Suppressor macrophage treated with lipopolysaccharide for 1 hour (primary cell): ENCODE data around the gene FCRLA.
A peak's percentile ranks its signal among the peaks of the same experiment; 100 is the strongest.
"Not testable (repeated sequence)": the region's sequence is repeated elsewhere in the genome, so short reads cannot be mapped to it uniquely, and the experiment has no call there.

Source experiments
- DNase-seq, 3 donors: peaks; one replicate each; pipeline ENCODE4 v3.0.0-alpha.2; 2020 to 2022

Gene FCRLA

DNA sequence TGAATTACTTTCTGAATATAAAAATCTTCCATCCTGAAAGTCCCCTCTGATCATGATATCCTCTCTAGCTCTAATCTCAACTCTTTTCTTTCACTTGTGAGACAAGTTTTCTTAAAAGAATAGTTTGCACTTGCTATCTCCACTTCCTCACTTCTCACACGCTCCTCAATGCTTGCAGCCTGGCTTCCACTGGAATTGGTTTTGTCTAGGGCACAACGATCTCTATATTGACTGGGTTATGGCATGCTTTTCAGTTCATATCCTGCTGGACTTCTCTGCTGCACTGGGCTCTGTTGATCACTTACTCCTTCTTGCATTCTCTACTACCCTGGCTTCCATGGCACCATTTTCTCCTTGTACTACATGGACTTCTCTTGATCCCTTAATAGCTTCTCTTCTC, 474 bp downstream of the FCRLA start:
- no peak for DNase-seq

DNA sequence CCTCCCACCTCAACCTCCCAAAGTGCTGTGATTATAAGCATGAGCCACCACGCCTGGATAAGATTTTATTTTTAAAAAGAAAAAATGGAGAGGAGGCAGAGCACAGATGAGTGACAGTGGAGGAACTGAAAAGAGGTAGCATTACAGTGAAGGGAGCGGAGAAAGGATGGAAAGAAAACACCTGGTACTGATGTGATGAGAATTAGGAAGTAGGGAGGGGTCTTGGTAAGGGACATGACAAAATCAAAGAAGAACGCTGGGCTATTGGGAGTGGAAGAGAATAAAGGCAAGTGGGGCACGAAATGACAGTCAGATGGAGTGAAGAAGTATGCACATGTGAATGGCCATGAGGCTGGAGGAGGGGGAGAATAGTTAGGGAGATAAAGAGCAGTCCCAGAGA, 2.3 kb downstream of the FCRLA start:
- no peak for DNase-seq

DNA sequence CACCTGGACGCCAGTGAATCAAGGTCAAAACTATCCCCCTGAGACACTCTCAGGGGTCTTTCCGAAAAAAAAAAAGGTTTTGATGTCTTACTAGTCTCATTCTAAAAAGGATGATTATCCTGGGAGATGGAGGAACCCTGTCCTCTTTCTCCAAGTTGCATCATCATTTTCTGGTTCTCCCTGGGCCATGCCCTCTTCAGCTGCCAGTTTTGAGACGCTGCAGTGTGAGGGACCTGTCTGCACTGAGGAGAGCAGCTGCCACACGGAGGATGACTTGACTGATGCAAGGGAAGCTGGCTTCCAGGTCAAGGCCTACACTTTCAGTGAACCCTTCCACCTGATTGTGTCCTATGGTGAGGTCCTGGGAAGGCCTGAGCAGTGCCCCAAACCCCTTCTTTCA, 3.5 kb downstream of the FCRLA start:
- no peak for DNase-seq

DNA sequence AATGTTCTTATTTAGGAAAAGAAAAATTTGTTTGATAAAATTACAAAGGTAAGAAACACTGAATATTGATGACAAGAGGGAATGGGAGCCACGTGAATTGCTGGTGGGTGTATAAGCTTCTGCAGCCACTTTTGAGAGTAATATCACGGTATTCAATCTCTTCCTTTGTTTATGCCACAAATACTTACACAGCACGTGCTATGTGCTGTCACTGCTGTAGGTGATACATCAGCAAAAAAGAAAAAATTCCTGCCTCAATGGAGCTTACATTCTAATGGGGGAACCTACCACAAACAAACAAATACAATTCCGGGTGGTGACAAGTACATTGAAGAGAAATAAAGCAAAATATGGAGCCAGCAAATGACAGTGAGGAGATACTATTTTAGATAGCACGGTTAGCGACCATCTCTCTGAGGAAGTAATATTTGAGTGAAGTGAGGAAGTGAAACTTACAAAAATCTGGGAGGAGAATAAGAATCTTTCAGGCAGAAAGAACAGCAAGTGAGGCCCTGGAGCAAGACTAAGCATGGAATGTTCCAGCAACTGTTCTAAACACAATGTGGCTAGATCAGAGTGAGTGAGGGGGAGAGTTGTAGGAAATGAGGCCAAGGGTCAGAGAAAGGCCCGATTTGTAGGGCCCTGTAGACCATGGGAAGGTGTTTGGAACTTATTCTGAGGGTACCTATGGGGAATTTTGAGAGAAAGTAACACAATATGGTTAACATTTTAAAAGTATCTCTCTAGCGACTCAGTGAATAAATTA, 11.7 kb downstream of the FCRLA start:
- peak; percentile 46 to 75 (median 69) for DNase-seq

DNA sequence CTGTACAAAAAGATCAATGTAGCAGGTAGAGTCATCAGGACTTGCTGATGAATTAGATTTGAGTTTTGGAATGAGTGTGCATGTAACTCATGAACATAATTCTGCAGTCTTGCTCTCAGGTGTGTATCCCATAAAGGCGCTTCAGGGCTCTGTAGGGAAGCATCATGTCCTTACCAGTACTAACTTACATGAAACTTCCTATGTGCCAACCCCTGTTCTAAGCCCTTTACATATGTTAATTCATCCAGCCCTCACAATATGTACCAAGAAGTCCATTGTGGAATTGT, 12.2 kb downstream of the FCRLA start:
- DNase-seq: no peak

DNA sequence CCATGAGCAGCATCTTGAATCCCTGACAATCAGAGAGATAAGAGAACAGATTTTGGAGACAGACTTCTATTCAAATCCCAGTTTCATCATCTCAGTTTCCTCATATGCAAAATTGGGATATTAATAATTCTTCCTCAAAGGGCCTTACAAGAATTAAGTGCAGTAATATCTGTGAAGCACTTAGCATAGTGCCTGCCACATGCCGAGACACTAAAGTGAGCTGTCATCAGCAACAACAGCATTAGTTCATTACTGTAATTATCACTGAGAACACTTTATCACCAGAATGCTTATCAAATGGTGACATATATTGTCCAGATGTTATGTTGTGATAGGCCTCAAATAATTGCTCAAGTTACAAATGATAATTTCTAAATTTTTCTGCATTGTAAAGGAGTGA, 13.4 kb downstream of the FCRLA start:
- DNase-seq: peak in 1 of 3 donors; percentile 57

DNA sequence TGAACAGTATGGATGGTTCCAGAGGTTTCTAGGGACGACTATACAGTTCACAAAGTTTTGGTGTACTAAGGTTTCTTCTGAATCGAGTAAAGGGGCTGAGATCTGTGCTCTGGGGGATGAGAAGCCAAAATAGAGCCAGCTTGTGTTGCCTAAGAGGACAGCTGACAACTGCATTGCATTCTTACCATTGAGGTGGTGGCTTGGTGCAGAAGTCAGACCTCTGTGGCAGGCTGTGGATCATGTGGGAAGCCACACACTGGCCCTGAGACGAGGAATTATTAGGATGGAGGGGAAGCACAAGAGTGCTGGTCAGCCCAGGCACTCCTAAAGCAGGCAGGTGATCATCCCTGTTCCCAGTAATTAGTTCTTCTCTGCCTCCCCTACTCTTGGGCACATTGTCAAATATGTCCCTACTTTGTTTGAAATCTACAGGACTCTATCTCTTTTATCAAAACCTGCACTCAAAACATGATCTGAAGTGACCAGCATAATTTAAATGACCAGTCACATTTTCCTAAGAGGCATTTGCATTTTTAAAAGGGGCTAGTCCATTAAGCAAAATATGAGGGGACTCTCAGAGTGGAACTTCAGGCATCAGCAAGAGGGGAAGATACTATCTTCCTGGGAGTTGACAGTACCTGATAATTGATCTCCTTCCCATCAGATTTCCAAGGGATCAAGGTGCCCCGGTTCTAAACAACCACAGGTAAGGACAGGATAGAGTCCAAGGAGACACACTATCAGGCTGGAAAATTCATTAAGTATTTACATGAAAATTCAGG, 14.1 kb downstream of the FCRLA start, which contains the start of gene FCRLB:
FCRLB (plus strand) TSS at position 589 of the 782 bp plus-strand sequence. CDS start 1,129 bp downstream, outside the sequence.
- no peak for DNase-seq

DNA sequence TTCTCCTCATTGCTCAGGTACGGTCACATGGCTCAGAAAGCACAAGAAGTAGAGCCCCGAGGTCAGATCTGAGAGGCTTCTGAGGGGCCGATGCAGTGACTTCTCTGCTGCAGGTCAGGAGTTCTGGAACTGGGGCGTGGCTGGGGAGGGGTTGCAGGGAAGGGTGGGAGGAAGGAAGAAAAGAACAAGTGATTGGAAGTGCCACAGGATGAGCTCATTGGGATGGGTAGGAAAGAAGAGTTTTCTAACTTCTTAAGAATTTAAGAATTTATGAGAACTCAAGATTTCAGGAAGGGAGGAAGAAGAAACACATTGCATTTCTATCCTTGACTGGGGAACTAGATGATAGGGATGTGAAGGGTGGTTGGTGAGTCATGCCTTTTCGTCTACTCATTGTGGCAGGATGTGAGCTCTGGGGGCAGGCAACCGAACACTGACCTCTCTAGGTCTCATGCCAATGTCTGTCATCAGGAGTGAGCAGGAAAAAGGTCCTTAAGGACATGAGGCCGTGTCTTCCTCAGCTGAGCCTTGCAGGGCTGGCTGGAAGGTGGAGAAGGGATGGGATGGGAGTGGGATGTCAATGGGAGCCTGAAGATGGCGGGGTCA, 14.8 kb downstream of the FCRLA start:
- DNase-seq: peak; percentile 90 to 95 (median 94)

DNA sequence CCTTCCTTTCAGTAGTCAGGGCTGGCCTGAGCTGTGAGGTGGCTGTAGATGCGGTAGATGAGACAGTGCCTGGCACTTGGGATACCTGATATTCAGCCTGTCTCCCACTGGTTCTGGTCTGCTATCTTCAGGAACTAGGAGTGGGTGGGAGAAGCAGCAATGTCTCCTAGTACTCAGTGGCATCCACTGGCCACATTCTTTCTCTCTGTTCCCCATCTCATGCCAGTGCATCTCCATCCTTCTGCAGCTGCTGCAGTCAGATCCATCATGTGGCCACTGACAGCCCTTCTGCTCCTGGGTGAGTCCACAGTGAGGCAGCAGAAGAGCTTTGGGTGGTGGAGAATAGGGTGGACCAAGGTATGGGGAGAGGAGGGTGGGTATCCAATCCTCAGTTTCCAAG, 15.4 kb downstream of the FCRLA start:
- DNase-seq: no peak

DNA sequence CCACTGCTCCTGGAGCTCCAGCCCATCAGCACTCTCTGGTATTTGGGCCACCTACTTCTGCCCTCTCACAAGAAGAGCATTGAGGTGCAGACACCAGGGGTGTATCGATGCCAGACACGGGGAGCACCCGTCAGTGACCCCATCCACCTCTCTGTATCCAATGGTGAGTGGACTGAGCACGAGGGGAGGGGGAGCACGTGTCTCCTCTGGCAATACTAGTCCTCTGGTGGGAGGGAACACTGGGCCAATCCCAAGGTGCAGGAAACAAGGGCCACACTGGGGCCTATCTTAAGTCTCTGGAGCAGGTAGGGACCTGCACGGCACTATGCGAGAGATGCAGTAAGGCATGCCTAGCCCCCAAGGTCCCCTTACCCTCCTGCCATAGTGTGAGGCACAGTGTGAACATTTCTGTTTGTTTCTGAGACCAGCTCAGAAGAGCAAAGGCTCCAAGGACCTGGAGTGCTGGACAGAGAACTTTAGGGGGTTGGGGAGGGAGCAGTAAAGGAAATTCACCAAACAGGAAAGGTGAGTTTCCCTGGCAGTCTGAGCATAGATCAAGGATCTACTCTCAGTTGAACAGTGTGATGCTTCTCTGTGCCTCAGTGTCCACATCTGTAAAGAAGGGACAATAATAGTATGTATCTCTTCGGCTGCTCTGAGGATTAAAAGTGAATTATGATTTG, 16.6 kb downstream of the FCRLA start:
- DNase-seq: no peak

DNA sequence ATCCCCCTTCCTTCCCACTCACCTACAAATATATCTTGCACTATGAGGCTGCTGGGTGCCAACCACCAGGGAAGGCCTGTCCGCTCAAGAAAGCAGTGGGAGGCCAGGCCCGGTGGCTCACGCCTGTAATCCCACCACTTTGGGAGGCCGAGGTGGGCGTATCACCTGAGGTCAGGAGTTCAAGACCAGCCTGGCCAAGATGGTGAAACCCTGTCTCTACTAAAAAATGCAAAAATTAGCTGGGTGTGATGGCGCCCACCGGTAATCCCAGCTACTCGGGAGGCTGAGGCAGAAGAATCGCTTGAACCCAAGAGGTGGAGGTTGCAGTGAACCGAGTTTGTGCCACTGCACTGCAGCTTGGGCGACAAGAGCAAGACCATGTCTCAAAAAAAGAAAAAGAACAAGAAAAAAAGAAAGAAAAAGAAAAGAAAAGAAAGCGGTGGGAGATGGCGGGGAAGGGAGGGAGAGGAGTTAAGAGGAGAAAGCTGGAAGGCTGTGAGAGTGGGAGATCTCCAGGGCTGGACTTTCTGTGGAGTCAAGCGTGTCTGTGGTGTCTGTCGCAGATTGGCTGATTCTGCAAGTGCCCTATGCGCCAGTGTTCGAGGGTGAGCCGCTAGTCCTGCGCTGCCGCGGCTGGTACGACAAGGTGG, 18.4 kb downstream of the FCRLA start:
- DNase-seq: not testable (repeated sequence)

DNA sequence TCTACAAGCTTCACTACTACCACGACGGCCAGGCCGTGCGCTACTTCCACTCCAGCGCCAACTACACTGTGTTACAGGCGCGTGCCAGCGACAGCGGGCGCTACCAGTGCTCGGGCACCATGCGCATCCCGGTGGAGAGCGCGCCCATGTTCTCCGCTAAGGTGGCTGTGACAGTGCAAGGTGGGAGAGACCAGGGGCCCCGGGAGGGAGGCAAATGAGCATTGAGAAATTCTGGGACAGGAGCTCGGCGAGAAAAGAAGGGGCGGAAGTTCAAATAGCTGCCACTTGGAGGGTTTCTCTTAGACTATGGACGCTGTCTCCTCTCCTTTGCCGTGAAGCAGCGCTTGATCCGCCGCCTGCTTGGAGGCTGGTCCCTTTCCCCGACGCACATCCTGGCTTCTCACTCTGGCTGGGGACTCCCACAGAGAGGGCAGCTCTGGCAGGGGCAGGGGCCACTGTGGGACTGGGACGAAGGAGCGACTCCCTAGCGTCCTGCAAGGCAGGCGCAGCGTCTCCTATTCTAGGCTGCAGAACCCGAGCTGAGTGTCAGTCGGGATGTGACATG, 19.0 kb downstream of the FCRLA start:
- peak in 2 of 3 donors; percentile 39 to 50 for DNase-seq

DNA sequence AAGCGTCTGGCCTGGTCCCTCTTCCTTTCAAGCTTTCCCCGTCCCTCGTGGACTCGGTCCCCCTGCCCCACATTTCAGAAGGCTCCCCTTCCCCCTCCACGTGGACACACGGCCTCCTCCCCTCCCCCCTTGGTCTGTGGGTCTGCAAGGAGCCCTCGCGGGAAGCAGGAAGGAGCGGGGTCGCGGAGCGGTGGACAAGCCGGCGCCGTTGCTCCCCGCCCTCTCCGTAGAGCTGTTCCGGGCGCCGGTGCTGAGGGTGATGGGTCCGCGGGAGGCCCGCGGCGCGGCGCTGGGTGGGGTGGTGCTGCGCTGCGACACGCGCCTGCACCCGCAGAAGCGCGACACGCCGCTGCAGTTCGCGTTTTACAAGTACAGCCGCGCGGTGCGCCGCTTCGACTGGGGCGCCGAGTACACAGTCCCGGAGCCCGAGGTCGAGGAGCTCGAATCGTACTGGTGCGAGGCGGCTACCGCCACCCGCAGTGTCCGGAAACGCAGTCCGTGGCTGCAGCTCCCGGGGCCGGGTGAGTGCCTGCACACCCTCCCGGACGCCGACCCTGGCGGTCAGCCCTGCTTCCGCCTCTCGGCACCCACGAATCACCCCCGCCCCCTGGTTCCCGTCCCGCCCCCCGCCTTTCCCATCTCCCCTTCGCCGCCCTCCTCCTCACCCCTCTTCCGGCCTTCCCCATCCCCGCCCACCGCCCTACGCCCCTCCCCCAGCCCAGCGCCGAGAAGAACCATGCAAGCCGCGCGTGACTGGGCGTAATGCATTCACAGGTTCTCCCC, 19.6 kb downstream of the FCRLA start:
- DNase-seq: peak; percentile 57 to 84 (median 60)

DNA sequence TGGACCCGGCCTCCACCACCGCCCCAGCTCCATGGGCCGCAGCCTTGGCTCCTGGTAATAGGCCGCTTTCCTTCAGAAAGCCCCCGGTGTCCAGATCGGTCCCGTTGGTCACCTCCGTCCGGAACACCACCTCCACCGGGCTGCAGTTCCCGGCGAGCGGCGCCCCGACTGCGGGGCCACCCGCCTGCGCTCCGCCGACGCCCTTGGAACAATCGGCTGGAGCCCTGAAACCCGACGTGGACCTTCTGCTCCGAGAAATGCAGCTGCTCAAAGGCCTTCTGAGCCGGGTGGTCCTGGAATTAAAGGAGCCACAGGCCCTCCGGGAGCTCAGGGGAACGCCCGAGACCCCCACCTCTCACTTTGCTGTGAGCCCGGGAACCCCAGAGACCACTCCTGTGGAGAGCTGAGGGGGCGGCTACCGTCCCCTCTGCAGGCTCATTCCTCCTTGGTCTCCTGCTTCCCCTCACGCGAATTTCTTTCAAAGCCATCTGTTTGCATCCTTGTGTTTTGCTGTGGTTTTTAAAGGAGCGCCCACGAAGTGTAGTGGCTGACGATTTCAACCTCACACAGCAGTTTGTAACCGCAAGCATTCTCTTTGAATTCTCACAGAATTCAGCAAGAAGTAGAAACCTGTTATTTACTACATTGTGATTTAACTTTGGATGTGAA, 20.4 kb downstream of the FCRLA start:
- DNase-seq: peak; percentile 59 to 70 (median 62)

DNA sequence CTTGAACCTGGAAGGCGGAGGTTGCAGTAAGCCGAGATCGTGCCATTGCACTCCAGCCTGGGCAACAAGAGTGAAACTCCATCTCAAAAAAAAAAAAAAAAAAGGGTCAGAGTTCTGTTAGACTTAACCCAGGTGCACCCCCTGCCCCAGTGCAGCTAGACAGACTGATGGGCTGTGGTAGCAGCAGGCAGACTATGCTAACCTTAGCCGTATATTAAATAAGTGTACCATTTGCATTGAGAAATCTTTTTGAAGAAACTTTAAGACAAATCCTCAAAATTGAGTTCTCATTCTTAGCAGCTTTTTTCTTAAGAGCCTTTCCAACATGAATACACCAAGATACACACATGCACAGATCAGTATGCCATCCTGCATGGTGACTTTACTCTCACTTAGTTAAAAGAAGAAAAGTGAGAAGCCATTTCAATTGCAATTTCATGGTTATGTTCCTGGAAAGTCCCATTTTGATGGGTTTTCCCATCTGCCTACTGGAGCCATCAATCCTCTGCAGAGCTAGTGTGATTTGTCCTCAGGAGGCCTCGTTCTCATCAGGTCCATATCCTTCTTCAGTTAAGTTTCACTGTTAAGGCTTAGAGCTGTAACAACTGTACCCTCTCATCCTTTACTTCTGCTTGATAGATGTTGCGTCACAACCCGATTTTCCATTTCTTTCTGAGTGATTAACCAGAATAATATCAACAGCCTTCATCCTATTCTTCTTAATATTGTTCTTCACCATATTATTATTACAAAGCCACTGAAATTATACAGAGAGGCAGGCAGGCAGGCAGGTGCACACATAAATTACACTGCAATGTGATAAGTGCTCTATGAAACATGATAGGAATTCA, 21.6 kb downstream of the FCRLA start:
- DNase-seq: peak; percentile 80 to 92 (median 84)

DNA sequence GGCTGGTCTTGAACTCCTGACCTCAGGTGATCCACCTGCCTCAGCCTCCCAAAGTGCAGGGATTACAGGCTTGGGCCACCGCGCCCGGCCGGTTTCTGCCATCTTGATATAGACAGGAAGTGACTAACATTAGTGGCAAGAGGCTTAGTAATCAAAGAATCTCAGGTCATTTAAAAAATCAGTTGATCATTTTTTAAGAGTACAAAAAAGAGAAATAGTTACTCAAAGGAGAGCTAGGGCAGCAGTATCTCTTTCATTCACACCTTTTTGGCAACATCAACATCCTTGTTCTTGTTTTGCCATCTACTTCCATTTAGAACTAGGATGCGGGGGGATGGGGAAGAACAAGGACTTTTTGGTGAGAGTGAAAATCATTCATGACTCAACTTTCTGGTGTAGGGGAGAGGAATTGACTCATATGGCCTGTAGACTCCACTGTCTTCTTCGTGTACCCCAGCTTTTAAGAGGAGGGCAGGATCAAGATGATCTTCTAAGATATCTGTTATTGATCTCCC, 23.1 kb downstream of the FCRLA start:
- DNase-seq: peak; percentile 80 to 91 (median 89)

DNA sequence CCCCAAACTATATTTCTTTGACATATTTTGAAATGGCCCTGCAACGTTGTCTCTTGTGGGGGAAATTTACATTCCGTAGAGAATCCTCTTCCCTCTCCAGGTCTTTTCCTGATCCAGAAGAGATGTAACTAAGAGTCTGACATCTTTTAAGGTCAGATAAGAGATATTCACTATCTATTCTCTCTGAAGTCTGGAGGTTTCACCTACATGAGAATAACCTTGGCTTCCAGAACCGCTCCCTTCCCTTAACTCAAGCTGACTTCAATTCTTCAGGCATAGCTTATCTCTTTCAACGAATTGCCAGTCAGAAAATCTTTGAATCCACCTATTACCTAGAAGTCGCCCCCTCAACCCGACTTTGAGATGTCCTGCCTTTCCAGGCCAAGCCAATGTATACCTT, 24.2 kb downstream of the FCRLA start:
- DNase-seq: no peak

DNA sequence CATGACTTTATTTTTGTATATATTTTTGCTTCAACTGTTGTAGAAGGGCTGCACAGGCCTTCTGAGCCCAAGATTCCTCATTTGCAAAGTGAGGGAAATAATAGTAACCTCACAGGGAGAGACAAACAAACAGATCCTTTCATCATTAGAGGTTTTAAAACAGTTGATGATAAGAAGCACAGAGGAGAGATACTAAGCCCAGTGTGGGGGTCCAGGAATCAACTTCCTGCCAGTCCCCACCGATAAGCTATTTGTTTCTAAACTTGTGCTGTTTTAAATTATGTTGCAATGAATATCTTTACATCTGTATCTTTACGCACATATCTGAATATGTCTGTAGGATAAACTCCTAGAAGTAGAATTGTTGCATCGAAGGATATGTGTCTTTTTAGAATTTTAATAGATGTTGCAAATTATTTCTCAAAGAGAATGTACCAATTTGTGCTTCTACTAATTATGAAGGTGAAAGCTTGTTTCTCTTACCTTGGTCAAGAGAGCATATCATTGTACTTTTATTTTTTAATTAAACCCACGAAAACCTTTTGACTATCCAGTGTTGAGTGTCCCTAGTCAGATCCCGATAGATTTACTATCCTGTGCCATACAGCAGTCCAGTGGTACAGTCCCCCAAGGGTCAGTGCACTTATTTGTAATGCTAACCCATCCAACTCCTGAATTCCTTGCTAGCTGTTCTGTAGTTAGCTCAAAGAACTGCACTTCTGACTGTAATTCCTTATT, 25.1 kb downstream of the FCRLA start:
- DNase-seq: no peak

DNA sequence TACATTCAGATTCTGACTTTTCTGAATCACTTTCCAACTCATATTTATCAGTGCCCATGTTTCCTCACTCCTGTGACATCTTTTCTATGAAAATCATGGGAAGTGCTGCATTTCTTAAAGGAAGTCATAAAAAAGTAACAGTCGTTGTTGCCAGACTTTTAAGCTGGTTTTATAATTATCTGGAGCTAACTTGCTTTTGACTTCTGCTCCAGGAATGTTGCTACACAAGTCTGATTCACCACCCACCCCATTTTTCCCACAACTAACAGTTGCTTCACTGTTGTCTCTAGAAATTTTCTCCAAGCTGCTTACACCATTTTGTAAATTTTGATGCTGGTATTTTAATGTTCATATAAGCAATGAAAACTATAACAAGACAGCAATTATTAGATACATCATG, 26.5 kb downstream of the FCRLA start:
- DNase-seq: peak; percentile 83 to 93 (median 91)
